ENCODE measurements around the gene TAF4B. TPM values are rescaled to one million over a fixed set of nuclear protein-coding genes. Genes with fewer than 3 reads are reported as not detected.
A peak's percentile ranks its signal among the peaks of the same experiment; 100 is the strongest.

Gene TAF4B
- total and polyA plus RNA-seq, 9 of the 15 experiments (the other 6 are each of a cell fraction or from before 2014, with no cell fraction given): 4.5 to 25.3 (median 20.5) TPM

- Histone ChIP-seq H3K9ac (ENCODE audit: insufficient read depth in 1 of 2, low read depth in 2 of 2, low read length in 2 of 2) (no peak overlapping the region), H4K20me1 (replicated peaks; ENCODE audit: control insufficient read depth, insufficient read depth, low read length) (no peaks in the 10 kb centered on the region), H3K9me1 (ENCODE audit: control insufficient read depth, insufficient read depth, low read length) (no peaks in the 10 kb centered on the region), H3K9me3 (replicated peaks; ENCODE audit: control insufficient read depth, insufficient read depth, low read depth, low read length) (no peaks in the 10 kb centered on the region), H3K36me3 (ENCODE audit: control insufficient read depth, insufficient read depth, low read length) (no peaks in the 10 kb centered on the region), H3K4me1 (replicated peaks in 1 of 2; ENCODE audit: control insufficient read depth in 2 of 2, insufficient read depth in 2 of 2, low read length in 2 of 2) (no peaks in the 10 kb centered on the region), H2AFZ (ENCODE audit: low read depth, low read length) (no peak overlapping the region), H3K79me2 (ENCODE audit: control insufficient read depth, insufficient read depth, low read length) (no peaks in the 10 kb centered on the region), H3K4me2 (ENCODE audit: insufficient read depth, low read length) (no peak overlapping the region), H3K4me3 (no peak overlapping the region), H3K27ac (ENCODE audit: extremely low read depth, low read depth, low read length) (no peak overlapping the region), H3K27me3 (ENCODE audit: control insufficient read depth in 2 of 2, insufficient read depth in 2 of 2, low read length in 2 of 2) (peaks cover 0 to 6% of the 10 kb centered on the region in 2 experiments; a peak in 3 of 5 replicates)
- ATAC-seq (peak; percentile 71), DNase-seq (ENCODE audit: extremely low read depth in 1 of 4, low spot score in 3 of 4) (no peak), FAIRE-seq (peak; percentile 35)
- 0% methylated on average over 2 of the region's 2 CpGs for WGBS (ENCODE audit: insufficient coverage, low coverage, missing lambda C conversion rate)
- no peak for TF ChIP-seq ZNF76 (CRISPR knock-in tag; IDR thresholded peaks at IDR 0.05; ENCODE audit: borderline replicate concordance)
- TF ChIP-seq TARDBP (IDR thresholded peaks at IDR 0.05): no peak
- TF ChIP-seq HDAC3 (IDR thresholded peaks at IDR 0.05; ENCODE audit: borderline replicate concordance, partially characterized antibody): no peak
- TF ChIP-seq RNF2 (IDR thresholded peaks at IDR 0.05): no peak
- no peak for TF ChIP-seq ARID1B (IDR thresholded peaks at IDR 0.05)
- no peak for TF ChIP-seq NFE2 (IDR thresholded peaks at IDR 0.05; ENCODE audit: low read depth)
- TF ChIP-seq PBX2 (CRISPR knock-in tag; IDR thresholded peaks at IDR 0.05; ENCODE audit: low read depth): no peak
- peak; percentile 66 for TF ChIP-seq PBX2 (tag; conservative IDR thresholded peaks at IDR 0.05; ENCODE audit: low read depth)
- no peak for TF ChIP-seq MYC (IDR thresholded peaks at IDR 0.05; ENCODE audit: low read depth, low read length)
- TF ChIP-seq MYC (CRISPR knock-in tag; IDR thresholded peaks at IDR 0.05; ENCODE audit: borderline replicate concordance, low read depth): no peak
- TF ChIP-seq NFE2L1 (tag; IDR thresholded peaks at IDR 0.05; ENCODE audit: borderline replicate concordance, low read depth): no peak
- TF ChIP-seq ZFP36 (IDR thresholded peaks at IDR 0.05; ENCODE audit: low read depth, low read length, partially characterized antibody): no peak
- TF ChIP-seq ZKSCAN1 (IDR thresholded peaks at IDR 0.05; ENCODE audit: low read depth, low read length): no peak
- TF ChIP-seq CTCF (IDR thresholded peaks at IDR 0.05 in 2 of 3, conservative IDR thresholded peaks at IDR 0.05 in 1 of 3; ENCODE audit: insufficient read depth in 2 of 3, low read depth in 1 of 3, low read length in 3 of 3): peak in 1 of 3 experiments; percentile 29; a peak in 2 of 6 replicates
- CTCF ChIA-PET (ENCODE audit: low intra/inter-chr PET ratio): no interaction called here
- intact Hi-C loops (cut with micrococcal nuclease): no loop called here
- BruUV-seq (replicated peaks): no TSS peak
- POLR2A ChIA-PET: no interaction called here
- in situ Hi-C loops (cut with MboI): no loop called here
These were observed 41.0 kb upstream of the TAF4B start for GRCh38 chr18:26185267-26185666.
